GM18907 (cell line): ENCODE measurements around the gene SPAG9.
"Not testable (repeated sequence)": the region's sequence is repeated elsewhere in the genome, so short reads cannot be mapped to it uniquely, and the experiment has no call there.

Experiments used
- ATAC-seq: cut with Tn5 transposase; IDR thresholded peaks from one replicate; pipeline ENCODE4 v1.9.1; 2021; ENCODE audit warnings: mild to moderate bottlenecking, moderate library complexity; ENCODE audit not compliant: unreplicated experiment

SPAG9 gene

DNA sequence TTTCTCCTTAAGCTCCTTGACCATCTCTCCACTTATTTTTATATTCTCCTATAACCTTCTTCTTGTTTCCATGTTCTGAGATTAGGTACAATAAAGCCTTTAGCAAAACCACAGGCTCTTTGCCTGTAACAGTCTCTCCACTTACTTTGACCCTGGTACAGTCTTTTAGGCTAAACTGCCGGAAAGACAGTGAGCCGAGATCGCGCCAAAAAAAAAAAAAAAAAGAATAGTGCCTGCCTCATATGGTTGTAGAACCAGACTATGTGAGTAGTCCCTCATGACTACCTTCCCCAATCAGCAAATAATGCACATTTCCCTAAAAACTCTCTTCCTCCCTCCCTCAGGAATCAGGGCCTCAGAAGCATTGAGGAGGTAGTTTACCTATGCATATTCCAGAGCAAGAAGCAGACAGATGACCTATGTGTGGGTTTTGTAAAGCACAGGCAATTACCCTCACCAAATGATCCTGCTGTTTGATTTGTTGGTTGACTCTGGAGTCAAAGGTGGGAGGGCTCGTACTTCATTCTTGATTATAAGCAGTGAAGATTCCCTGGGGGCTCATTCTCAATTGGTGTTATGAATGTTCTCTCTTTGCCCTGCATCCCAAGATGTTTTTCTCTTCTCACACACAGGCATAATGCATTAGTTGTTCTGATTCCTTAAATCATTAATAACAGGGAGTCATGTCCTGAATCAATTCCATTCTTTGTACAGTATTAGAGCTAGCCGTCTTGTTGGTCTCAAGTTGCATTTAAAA, 23.8 kb upstream of the SPAG9 start:
- no peak for ATAC-seq

DNA sequence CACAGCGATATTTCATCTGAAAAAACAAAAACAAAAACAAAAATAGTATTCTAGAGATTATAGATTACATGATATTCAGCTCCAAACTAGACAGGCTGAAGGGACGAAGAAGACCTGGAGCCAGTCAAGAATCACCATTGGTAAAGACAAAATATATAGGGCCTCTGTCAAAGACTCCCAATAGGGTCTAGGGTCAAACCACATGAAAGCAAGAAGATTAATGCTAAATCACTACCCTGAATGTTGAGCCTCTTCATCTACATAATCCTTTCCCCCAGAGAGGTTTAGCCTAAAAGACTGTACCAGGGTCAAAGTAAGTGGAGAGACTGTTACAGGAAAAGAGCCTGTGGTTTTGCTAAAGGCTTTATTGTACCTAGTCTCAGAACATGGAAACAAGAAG, 21.9 kb upstream of the SPAG9 start:
- no peak for ATAC-seq

DNA sequence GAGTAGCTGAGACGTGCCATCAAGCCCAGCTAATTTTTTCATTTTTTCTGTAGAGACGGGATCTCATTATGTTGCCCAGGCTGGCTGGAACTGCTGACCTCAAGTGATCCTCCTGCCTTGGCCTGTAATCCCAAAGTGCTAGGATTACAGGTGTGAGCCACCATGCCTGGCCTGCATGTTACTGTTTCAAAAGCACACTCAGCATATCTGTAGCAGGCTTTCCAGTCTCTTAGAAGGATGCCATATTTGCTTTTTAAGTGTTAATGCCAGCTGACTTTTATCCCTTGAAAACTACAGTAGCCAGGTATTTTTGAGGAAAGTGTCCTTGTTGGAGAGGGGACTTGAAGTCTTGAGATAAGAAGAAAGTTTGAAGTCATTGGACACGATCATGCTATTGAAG, 15.3 kb upstream of the SPAG9 start:
- ATAC-seq, result no peak

DNA sequence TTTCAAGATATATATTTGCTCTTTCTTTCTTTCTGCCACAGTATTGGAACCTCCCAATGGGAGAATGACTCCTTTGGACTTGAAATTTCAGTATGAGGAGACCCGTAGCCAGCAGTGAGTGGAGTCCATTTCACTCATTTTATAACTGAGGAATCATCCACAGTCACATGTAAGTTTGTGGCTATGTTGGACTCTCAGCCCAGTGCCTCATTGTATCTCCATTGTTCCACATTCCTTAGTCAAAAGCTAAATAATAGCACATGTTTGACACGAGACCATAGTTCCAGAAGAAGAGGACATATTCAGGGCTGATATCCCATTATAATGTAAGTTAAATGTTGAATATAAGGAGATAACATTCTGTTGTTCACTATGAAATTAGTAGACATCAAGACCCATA, 12.7 kb upstream of the SPAG9 start:
- no peak for ATAC-seq

DNA sequence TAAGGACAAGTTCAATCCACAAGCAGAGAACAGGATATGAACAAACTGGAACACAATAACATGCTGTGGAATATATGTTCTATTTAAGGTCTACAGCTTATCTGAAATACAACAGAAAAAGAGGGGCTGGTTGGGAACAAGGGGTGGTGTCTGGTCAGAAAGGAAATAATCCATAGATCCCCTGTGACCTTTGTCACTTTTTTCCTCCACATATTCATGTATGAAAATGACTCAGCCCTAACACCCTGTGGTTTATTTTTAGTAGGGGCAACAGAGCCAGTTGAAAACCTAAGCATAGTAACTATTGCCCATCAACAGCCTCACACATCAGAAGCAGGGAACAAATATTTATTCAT, 12.3 kb upstream of the SPAG9 start:
- peak; percentile 73 for ATAC-seq

DNA sequence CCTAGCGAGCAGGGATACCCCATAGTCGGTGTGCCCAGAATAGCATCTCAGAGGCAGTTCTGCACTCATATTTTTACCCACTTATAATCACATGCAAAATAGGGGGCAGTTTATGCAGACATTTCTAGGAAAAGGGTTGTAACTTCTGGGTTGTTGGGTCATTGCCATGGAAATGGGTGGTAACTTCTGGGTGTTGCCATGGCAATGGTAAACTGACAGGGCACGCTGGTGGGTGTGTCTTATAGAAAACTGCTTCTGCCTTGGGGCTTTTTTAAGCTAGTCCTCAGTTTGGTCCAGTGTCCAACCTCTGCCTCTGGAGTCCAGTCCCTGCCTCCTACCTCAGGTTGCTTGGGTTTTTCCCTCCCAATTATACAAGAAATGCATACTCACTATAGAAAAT, 7.4 kb upstream of the SPAG9 start:
- ATAC-seq, result no peak

DNA sequence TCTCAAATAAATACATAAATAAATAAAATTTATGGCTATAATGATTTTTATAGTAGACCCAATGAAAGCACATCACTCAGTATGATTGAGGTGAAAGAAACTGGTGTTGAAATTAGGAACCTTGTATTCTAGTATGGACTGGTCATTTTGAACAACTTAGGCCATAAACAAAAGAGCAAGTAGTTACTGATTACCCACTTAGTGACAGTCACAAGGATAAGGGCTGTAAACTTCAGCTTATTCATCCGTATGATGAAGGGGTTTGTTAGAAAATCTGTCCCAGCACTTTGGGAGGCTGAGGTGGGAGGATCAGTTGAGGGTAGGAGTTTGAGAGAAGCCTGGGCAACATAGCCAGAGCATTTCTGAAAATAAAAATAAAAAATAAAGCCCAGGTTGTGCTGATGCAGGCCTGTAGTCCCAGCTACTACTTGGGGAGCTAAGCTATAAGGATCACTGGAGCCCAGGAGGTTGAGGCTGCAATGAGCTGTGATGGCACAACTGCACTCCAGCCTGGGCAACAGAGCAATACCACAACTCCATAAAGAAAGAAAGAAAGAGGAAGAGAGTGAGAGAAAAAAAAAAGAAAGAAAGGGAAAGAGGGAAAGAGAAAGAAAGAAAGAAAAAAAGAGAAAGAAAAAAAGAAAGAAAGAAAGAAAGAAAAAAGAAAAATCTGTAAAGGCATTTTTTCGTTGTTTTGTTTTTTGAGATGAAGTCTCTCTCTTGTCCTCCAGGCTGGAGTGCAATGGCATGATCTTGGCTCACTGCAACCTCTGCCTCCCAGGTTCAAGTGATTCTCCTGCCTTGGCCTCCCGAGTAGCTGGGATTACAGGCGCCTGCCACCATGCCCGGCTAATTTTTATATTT, 4.2 kb upstream of the SPAG9 start:
- ATAC-seq, result no peak

DNA sequence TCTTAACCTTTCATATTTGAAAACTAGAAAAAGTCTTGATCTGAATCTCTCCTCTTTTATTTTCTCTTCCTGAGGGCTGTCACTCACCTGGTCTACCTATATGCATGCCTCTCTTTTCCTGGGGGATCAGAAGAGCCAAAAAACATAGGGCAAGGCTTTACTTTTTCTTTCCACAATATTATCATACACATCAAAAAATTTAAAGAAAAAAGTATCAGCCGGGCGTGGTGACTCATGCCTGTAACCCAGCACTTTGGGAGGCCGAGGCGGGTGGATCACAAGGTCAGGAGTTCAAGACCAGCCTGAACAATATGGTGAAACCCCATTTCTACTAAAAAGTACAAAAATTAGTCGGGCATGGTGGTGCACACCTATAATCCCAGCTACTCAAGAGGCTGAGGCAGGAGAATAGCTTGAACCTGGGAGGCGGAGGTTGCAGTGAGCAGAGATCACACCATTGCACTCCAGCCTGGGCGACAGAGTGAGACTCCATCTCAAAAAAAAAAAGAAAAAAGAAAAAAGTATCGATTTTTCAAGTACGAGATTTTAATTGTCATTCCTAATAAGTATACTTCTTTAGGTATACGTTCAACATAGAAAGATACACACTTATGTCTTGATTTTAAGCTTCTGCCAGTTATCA, 1.9 kb upstream of the SPAG9 start:
- ATAC-seq, result not testable (repeated sequence)

DNA sequence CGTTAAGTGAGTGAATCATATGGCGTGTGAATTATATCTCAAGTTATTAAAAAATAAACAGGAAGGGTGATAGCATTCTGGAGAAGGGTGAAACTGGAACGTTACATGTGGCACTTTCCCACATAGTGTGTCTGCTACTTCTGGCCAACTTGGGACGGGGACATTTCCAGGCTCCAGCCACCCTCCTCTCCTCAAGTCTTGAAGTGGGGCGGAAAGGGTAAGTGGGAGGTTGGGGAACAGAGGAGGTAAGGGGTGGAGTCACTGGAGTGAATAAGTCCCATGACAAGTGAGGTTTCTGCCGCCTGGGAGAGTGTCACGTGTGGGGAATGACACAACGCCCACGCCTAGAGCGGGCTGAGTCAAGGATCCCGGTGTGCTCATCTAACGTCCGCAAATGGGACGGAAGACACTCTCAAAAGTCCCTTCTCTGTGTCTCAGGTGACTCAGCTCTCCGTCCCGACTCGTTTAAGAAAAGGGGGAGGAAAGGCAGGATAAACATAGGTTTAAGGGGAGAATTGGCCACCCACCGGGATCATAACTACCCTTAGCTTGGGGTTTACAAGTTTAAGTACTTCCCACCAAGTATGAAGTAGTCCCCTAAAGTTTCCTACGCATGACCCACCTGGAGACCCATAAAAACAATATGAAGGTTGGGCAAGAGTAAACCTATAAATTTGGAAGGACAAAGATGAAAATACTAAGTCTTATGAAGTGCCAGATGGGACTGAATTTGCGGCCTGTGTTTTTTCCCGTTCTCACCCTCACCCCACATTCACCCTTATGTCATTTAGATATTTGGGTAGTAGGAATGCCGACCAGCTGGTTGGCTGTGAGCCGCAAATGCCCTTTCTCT, 1.2 kb upstream of the SPAG9 start:
- peak; percentile 35 for ATAC-seq

DNA sequence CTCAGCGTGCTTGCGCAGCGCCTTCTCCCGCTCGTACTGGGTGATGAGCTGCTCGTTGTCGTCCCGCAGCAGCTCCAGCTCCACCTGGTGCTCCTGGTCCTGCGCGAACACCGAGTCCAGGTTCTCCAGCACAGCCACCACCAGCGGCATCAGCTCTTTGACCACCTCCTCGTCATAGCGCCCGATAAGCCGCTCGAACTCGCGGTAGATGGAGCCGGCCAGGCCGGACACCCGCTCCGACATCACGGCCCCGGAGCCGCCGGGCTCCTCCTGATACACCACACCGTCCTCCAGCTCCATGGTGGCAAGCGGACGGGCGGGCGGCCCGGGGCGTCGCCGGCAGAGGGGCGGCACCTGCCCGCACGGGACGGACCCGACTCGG, 320 bp downstream of the SPAG9 start:
- ATAC-seq, result peak; percentile 33

DNA sequence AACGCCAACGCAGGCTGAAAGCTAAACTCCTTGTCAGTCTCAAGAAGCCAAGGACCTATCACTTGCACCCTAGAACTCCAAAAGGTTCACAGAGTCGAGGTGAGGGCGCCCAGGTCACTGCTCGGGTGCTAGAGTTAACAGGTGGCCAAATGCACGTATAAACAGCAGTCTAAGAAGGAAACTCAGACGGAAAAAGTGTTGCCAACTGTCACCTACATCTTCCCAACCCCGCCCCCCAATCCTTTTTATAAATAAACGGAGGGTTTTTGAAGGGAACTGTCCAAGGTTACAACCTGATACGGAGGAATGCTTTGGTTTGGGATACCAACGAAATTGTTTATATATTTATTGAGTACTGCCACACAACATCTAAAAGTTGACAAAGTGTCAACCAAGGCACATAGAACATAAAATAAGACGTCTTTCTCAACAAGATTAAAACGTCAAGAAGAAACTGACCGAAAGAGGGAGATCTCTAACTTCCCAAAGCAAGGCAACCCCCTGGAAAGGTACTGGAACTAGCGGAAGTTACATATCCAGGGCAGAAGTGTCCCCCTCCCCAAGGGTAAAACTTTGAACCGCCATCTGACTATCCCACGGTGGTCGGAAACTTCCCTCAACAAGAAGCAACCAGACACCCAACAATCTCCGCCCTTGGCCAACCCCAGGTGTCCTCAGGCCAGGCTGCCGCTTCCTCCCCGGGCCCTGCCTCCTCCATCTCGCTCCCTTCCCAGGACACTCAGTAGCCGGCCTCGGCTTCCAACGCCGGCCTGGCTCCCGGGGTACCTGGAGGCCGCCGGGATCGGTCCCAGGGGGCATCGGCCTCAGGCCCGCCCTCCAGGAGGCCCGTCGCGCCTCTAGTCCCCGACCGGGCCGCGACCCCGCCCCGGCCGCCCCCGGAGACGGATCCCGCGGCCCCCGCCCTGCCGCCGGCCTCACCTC, 982 bp downstream of the SPAG9 start:
- ATAC-seq, result peak; percentile 22

DNA sequence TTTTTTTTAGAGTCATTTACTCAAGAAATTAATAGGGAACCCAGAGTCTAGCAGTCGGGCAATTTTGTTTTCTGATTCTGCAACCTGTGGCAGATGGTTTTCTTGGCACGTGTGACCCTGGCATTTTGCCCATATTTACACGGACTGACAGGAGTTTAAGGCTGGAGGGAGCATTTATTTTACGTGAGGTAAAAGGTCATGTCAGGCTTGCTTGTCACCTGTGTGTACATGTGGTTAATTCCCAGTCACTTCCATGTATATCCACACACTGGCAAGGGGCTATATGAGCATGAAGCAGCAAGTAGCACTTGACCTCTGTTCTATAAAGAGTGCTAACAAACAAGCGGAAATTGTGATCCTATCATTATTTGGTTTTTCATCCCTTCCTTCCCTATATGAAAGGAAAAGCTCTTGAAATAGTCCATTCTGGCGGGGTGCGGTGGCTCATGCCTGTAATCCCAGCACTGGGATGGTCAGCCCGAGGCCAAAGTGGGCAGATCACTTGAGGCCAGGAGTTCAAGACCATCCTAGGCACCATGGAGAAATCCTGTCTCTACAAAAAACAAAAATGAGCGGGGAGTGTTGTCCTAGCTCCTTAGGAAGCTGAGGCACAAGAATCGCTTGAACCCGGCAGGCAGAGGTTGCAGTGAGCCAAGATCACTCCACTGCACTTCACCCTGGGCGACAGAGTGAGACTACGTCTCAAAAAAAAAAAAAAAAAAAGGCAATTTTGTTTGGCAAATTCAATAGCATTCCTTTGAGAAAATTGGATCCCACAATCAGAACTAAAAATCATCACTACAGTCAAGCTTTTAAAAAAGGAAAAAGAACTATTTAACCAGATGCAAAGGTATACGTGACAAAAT, 2.1 kb downstream of the SPAG9 start:
- no peak for ATAC-seq

DNA sequence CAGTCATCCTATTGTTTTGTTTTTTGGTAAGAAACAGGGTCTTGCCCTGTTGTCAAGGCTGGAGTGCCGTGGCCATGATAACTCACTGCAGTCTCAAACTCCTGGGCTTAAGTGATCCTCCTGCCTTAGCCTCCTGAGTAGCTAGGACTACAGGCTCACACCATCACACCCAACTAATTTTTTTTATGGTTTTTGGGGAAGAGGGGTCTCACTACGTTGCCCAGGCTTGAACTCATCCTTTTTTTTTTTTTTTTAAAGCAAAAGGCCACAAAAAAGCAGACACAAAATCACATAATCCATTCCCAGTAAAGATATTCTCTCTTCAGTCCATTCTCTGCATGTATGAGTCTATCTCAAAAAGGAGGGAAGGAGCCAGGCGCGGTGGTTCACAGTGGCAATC, 5.5 kb downstream of the SPAG9 start:
- no peak for ATAC-seq

DNA sequence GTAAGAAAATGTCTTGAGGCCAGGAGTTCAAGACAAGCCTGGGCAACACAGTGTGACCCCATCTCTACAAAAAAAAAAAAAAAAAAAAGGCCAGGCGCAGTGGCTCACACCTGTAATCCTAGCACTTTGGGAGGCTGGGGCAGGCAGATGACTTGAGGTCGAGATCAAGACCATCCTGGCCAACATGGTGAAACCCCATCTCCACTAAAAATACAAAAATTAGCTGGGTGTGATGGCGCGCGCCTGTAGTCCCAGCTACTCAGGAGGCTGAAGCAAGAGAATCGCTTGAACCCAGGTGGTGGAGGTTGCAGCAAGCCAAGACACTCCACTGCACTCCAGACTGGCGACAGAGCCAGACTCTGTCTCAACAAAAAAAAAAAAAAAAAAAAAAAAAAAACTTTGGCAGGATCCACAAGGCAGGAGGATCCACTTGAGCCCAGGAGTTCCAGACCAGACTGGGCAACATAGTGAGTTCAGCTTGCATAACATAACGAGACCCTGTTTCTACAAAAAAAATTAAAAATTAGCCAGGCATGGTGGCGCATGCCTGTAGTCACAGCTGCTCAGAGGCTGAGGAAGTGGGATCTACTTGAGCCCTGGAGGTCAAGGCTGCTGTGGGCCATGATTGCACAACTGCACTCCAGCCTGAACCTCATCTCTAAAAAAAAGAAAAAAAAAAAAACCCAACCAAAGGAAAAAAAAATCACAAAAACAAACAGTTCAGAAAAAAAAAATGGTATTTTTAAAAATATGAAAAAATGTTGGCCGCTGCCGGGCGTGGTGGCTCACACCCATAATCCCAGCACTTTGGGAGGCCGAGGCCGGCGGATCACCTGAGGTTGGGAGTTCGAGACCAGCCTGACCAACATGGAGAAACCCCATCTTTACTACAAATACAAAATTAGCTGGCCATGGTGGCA, 8.1 kb downstream of the SPAG9 start:
- ATAC-seq, result peak; percentile 68

DNA sequence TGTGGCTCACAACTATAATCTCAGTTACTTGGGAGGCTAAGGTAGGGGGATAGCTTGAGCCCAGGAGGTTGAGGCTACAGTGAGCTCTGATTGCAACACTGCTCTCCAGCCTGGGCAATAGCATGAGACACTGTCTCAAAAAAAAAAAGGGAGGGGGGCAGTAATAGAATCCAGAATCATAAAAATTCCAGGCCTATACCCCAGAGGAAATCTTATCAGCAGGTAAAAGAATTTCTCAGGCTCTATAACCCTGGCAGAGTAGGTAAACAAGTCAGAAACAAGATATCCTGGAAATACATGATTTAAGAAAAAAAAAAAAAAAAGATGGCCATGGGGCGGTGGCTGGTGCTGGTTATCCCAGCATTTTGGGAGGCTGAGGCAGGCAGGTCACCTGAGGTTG, 12.9 kb downstream of the SPAG9 start:
- no peak for ATAC-seq

DNA sequence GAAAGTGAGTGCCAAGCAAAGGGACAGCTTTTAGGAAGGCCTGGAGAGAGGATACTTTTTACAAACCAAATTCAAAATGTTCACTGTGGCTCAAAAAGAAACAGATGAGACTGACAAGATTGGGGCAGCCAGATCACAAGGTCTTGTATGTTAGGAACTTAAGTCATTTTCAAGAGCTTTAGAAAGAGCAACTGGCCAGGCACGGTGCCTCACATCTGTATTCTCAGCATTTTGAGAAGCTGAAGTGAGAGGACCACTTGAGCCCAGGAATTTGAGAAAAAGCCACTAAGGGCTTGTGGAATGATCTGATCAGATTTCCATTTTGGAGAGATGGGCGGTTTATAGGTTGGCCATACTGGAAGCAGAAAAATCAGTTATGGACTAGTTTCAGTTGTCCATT, 17.2 kb downstream of the SPAG9 start:
- no peak for ATAC-seq

DNA sequence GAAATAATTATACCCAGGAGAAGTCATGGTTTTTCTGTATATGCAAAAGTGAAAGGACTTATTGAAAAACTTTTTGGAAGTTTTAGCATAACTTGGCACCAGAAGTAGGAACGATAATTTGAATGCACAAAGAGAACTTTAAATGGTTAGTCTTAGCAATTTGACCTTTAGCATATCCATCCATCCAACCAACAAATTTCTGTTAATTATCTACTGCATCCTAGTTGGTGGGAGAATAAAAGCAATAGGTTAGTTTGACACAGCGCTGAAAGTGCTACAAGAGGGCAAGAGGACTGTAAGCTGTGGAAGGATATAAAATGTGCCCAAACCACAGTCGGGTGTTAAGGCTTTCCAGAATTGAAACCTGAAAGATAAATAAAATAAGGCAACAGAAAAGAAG, 17.6 kb downstream of the SPAG9 start:
- ATAC-seq, result no peak
